IPS-18a (cell line): ENCODE measurements around the gene ANXA8.
"Not testable (repeated sequence)": the region's sequence is repeated elsewhere in the genome, so short reads cannot be mapped to it uniquely, and the experiment has no call there.

Source experiments
- H3K27ac ChIP-seq: one replicate; pipeline ENCODE4 v1.5.1; 2013; ENCODE audit warnings: low read length
- H3K27me3 ChIP-seq: one replicate; pipeline ENCODE4 v1.6.1; 2013; ENCODE audit warnings: mild to moderate bottlenecking, low read length; ENCODE audit not compliant: control insufficient read depth, insufficient read depth
- H3K36me3 ChIP-seq: one replicate; pipeline ENCODE4 v1.6.1; 2013; ENCODE audit warnings: low read depth, low read length; ENCODE audit not compliant: control insufficient read depth
- H3K4me1 ChIP-seq: one replicate; pipeline ENCODE4 v1.6.1; 2013; ENCODE audit warnings: low read depth, low read length; ENCODE audit not compliant: control insufficient read depth
- H3K4me3 ChIP-seq: one replicate; pipeline ENCODE4 v1.5.1; 2013; ENCODE audit warnings: low read length
- H3K9ac ChIP-seq: one replicate; pipeline ENCODE4 v1.6.1; 2013; ENCODE audit warnings: mild to moderate bottlenecking, low read length, moderate library complexity
- H3K9me3 ChIP-seq: one replicate; pipeline ENCODE4 v1.6.1; 2013; ENCODE audit warnings: low read depth, low read length; ENCODE audit not compliant: control insufficient read depth

The ANXA8 gene

DNA sequence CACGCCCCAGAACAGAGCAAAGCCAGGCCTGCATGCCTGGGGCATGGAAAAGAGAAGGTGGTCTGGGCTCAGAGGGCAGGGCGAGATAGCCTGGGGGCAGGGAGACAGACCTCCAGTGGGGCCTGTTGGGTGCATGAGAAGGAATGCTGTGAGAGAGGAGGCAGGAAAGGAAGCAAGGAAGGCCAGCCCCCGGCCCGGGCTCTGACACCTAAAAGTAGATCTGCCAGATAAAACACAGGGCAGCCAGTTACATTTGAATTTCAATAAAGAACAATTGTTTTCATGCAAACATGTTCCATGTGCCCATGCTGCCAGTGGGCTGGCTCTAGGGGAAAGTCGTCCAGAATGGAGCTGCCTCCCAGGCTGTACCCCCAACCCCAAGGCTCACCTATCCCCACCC is 5.8 kb downstream of the ANXA8 start:
- H3K36me3 ChIP-seq, H3K9ac ChIP-seq, H3K27me3 ChIP-seq, H3K9me3 ChIP-seq, H3K4me1 ChIP-seq, H3K27ac ChIP-seq, H3K4me3 ChIP-seq: not testable (repeated sequence)

DNA sequence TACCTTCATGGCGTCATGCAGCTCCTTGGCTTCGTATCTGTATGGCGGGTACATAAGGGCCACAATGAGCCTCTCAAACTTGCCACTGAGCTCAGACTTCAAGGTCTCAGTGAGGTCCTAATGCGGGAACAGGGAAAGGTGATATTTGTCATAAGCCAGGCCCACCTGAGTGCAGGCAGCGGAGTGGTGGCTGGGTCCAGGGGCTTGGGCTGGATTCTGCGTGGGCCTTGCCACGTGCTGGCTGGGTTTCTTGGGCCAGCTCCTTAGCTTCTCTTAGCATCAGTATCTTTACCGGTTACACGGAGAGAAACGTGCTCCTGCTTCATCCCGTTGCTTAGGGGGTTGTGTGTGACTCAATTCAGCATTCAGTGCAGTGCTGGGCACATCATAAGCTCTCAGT is 6.8 kb downstream of the ANXA8 start:
- not testable (repeated sequence) for H3K27me3 ChIP-seq, H3K9me3 ChIP-seq, H3K36me3 ChIP-seq, H3K27ac ChIP-seq, H3K4me1 ChIP-seq, H3K4me3 ChIP-seq, H3K9ac ChIP-seq

DNA sequence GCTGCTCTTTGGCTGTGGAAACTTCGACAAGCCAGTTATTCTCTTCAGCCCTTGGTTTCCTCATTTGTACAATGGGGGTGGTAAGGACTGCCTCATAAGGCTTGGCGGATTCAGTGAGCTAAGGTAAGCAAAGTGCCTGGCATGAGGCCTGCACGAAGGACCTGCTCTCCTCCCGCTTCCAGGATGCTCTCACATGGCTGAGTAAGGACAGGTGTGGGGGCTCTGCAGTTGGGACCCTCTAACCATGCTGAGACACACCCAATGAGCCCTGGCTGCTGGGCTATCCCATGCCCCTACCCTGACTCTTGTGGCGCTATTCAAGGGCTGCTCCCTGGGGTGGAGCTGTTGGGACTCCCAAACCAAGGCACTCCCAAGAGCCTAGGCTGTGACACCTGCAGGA is 8.8 kb downstream of the ANXA8 start:
- not testable (repeated sequence) for H3K9me3 ChIP-seq, H3K9ac ChIP-seq, H3K36me3 ChIP-seq, H3K4me3 ChIP-seq, H3K27ac ChIP-seq, H3K27me3 ChIP-seq, H3K4me1 ChIP-seq

DNA sequence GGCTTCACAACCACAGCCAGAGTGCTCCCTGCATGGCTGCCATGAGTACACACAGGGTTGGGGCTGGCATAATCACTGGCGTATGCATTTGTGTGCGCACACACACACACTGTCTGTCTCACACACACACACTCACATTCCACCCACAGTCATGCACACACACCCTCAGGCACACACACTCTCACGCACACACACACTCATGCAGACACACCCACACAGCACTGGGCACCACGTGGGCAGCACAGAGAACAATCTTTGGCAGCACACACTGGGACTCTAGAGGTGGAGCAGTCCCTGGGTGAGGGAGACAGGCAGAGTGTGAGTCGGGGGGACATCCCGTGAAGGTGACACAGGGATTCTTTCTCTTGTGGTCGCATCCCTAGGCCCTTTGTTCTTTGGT is 10.4 kb downstream of the ANXA8 start:
- not testable (repeated sequence) for H3K9me3 ChIP-seq, H3K4me1 ChIP-seq, H3K4me3 ChIP-seq, H3K27me3 ChIP-seq, H3K27ac ChIP-seq, H3K36me3 ChIP-seq, H3K9ac ChIP-seq

DNA sequence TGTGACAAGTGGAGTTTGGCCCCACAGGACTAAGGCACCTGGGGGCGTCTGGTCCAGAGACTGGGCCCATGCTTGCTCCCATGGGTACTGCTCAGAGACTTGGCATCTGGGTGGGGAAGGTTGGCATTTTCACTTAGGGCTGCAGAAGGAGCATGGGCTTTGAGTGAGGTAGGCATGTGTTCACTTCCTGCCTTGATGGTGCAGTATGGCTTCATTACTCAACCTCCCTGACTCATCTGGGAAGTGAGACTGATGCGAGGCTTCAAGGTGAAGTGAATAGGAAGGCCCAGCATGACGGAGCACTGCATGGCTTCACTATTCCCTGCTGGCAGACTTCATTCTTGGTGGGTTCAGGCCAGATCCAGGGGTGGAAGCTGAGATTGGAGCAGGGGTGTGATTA is 11.3 kb downstream of the ANXA8 start:
- H3K36me3 ChIP-seq, H3K9me3 ChIP-seq, H3K4me1 ChIP-seq, H3K27me3 ChIP-seq, H3K9ac ChIP-seq, H3K27ac ChIP-seq, H3K4me3 ChIP-seq: not testable (repeated sequence)

DNA sequence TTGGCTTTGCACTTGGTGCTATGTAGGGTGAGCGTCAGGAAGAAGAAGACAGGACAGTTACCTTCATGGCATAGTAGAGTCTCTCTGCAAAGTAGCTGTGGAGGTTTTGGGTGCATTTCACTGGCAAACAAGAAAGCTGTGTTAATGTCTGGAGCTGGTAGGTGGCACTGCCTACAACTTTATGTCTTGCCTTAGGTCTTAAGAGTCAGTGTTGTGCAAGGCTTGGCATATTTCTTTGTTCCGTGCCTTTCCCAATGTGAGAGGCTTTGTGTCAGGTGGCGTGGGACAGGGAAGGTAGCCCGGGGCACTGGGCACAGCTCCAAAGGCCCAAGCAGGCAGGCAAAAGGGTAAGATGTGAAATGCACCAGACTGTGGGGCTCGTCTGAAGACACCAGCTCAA is 11.8 kb downstream of the ANXA8 start:
- H3K9ac ChIP-seq, H3K4me1 ChIP-seq, H3K36me3 ChIP-seq, H3K4me3 ChIP-seq, H3K27me3 ChIP-seq, H3K27ac ChIP-seq, H3K9me3 ChIP-seq: not testable (repeated sequence)

DNA sequence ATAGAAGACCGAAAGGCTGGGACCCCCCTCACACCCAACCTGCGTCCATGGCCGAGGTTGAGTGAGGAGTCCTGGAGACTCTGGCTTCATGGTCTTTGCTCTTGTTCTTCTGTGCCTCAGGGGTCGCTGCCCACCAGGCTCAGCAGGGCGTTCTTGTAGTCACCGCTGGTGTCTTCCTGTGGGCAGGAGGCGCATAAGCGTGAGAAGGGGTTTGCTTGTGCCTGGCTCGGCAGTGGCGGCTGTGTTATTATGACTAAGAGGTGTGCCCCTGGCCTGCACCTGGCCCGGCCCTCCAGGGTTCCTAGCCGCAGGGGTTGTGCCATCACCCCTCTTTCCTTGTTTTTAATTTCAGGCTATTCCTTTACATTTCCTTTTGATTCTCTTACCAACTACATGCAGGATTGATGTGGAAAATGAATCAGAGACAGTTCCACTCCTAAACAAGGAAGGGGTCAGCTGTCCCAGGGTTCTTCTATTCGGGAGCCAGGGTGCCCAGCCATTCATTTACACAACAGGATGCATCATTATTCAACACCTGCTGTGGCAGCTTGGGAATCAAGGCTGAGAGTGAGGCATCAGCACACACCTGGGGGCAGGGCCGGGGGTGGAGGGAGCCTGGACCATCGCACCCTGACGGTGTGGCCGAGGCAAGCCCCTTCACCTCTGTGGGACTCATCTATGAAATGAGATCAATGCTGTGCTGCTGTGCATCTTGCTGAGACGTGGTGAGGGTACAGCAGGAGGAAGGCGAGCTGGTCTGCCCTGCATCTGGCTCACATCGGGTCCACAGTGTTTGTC is 15.0 kb downstream of the ANXA8 start:
- H3K27me3 ChIP-seq, H3K4me3 ChIP-seq, H3K9ac ChIP-seq, H3K27ac ChIP-seq, H3K4me1 ChIP-seq, H3K9me3 ChIP-seq, H3K36me3 ChIP-seq: not testable (repeated sequence)

DNA sequence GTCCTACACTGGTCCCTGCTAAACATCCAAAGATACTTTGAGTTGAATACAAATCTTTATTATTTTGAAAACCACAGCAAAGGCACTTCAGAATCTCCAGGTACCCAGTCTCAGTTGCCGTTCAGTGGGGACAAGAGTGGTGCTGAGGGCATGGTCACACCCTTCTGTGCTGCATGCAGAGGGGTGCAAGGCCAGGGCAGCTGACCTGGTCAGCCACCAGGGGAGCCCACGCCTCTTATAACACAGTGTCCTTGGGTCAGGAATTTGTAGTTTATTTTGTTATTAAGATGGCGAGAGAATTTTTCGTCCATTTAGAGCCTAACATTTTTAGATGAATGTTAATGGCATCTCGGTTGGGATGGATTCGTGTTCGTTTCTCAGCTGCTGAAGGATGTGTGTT is 16.0 kb downstream of the ANXA8 start:
- H3K4me3 ChIP-seq, H3K4me1 ChIP-seq, H3K27ac ChIP-seq, H3K9ac ChIP-seq, H3K9me3 ChIP-seq, H3K36me3 ChIP-seq, H3K27me3 ChIP-seq: not testable (repeated sequence)

DNA sequence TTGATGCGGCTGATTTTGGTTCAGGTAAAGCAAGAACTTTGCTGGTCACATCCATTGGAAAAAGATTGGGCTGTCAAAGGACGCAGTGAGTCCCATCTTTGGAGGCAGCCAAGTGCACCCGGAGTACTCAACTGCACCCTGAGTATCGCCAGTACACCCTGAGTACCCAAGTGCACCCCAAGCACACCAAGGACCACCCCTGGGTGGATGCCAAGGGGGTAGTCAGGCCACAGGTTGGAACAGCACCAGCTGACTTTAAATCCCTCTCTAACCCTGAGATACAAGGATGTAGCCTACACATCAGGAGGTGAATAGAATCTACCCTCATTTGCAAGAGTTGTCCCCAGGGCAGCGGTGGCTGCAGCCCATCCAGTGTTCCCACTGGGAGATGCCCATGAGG is 16.5 kb downstream of the ANXA8 start:
- H3K4me1 ChIP-seq, result not testable (repeated sequence)

DNA sequence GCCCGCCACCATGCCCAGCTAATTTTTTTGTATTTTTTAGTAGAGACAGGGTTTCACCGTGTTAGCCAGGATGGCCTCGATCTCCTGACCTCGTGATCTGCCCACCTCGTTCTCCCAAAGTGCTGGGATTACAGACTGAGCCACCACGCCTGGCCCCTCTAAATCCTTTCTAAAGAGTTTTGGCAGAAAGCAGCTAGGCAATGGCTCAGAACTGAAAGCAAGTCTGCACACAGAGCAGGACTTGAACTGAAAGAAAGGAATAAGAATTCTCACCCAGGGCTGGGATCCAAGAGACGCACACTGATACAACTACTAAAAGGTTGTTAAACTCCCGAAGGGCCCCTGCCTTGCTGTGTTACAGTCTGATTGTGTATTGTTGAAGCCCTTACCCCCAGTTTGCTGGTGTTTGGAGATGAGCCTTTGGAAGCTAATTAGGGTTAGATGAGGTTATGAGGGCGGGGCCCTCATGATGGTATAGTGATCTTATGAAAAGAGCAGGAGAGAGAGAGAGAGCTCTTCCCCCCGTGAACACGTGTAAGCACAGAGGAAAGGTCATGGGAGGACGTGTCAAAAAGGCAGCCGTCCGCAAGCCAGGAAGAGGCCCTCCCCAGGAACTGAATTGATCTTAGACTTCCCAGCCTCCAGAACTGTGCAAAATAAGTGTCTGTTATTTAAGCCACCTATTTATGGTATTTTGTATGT is 18.5 kb downstream of the ANXA8 start:
- H3K9ac ChIP-seq, H3K36me3 ChIP-seq, H3K4me1 ChIP-seq, H3K27me3 ChIP-seq, H3K9me3 ChIP-seq, H3K27ac ChIP-seq, H3K4me3 ChIP-seq: not testable (repeated sequence)

More for the DNA sequence above, 16.5 kb downstream of the ANXA8 start:
- H3K36me3 ChIP-seq, H3K4me3 ChIP-seq, H3K27ac ChIP-seq, H3K9me3 ChIP-seq, H3K27me3 ChIP-seq, H3K9ac ChIP-seq: not testable (repeated sequence)

DNA sequence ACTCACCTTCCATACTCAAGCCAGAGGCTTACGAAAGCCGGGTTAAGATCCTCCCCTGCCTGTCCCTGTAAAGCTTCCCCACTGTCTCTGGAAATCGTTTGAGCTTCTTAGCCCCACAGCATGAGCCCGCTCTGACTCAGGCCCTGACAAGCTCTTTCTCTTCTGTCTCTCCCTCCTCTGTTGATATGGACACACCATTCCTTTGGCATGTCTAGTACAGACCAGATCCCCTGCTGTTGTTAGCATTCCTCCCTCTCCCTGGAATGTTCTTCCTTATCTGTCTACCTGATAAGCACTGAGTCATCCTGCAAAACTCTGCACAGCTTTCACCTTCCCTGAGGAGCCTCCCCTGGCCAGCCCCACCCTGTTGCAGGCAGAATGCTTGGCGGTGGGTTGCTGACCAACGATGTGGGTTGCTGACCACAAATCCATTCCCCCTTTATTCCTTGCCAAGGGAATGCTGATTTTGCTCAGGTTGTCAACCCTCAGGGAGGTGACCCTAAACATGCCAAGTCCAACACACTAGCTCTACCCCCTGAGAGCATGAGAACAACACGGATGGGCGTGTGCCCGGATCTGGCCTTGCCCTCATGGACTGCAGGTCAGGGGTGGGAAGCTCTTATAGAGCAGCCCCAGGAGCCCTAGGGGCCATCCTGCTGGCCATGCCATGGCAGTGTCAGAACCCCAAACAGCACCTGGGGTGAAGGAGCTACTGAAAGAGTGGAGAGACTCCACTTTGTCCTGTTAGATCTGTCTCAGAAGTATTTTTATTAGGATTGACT is 21.1 kb downstream of the ANXA8 start:
- not testable (repeated sequence) for H3K9me3 ChIP-seq, H3K27me3 ChIP-seq, H3K27ac ChIP-seq, H3K4me1 ChIP-seq, H3K4me3 ChIP-seq, H3K9ac ChIP-seq, H3K36me3 ChIP-seq

DNA sequence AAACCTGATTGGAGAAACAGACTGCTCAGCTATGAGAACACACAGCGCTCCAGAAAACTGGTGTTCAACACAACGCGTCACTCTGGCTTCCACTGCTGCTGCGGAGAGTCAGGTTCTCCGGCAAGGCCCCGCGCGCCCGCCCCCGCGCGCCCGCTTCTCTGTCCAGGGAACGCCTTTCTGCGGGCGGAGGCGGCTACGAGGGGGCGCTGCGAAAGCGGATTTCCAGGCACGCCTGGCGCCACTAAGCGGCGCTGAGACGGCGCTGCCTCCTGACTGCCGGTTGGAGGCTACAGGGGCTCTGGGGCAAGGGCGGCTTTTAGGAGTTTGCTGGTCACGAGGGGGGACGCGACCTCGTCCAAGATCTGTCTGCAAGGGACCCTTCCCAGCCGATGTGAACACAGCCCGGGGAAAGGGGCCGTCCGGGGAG is 22.6 kb downstream of the ANXA8 start:
- not testable (repeated sequence) for H3K9me3 ChIP-seq, H3K27ac ChIP-seq, H3K4me1 ChIP-seq, H3K4me3 ChIP-seq, H3K9ac ChIP-seq, H3K27me3 ChIP-seq, H3K36me3 ChIP-seq
